Suprapubic skin (tissue), 4 donors: ENCODE measurements around the gene DIMT1. TPM values are rescaled to one million over a fixed set of nuclear protein-coding genes. Genes with fewer than 3 reads are reported as not detected.

Experiments
- DNase-seq, 2 donors: peaks; one replicate each; pipeline ENCODE4 v3.0.0-alpha.2; 2019; ENCODE audit warnings: low spot score in 2 of 2
- H3K27ac ChIP-seq: fragments of 200-600 bp; sonication (generic); one replicate; pipeline ENCODE4 v1.5.1; 2019
- H3K27me3 ChIP-seq: fragments of 200-600 bp; sonication (generic); one replicate; pipeline ENCODE4 v1.5.1; 2019
- H3K36me3 ChIP-seq: fragments of 200-600 bp; sonication (generic); one replicate; pipeline ENCODE4 v1.5.1; 2019
- H3K4me1 ChIP-seq: fragments of 200-600 bp; sonication (generic); one replicate; pipeline ENCODE4 v1.5.1; 2019
- H3K4me3 ChIP-seq: fragments of 200-600 bp; sonication (generic); one replicate; pipeline ENCODE4 v1.5.1; 2019; ENCODE audit warnings: mild to moderate bottlenecking
- H3K9me3 ChIP-seq: fragments of 200-600 bp; sonication (generic); one replicate; pipeline ENCODE4 v1.5.1; 2019
- CTCF ChIP-seq, 2 donors: fragments of 200-600 bp in 1 of 2; fragments of 450-650 bp in 1 of 2; sonication (generic) in 1 of 2; IDR thresholded peaks; one replicate each; pipeline ENCODE4 v1.5.1; 2016 to 2019; ENCODE audit warnings: antibody characterized with exemption in 2 of 2, mild to moderate bottlenecking in 1 of 2, moderate library complexity in 1 of 2
- EP300 ChIP-seq: sonication (generic); formaldehyde crosslinking; IDR thresholded peaks from one replicate; pipeline ENCODE4 v1.6.1; 2017; ENCODE audit warnings: antibody characterized with exemption
- POLR2A ChIP-seq, 2 donors: fragments of 450-650 bp; IDR thresholded peaks; one replicate each; pipeline ENCODE4 v1.6.1; 2017; ENCODE audit warnings: antibody characterized with exemption in 2 of 2, mild to moderate bottlenecking in 2 of 2, moderate library complexity in 2 of 2
- POLR2AphosphoS5 ChIP-seq, 3 donors: sonication (generic); formaldehyde crosslinking; IDR thresholded peaks; one replicate each; pipeline ENCODE4 v1.6.1; 2017; ENCODE audit warnings: antibody characterized with exemption in 3 of 3
- WGBS: methylation state at CpG from one replicate; pipeline ENCODE4 v1.1.5; 2018; 5-methylcytosine and 5-hydroxymethylcytosine counted together
- total RNA-seq, 4 donors: library from RNA; depleted of rRNA; stranded (reverse); fragments of >200 nt; gene quantifications; one replicate each; pipeline ENCODE4 v1.1.0, GENCODE V29; 2016

Gene DIMT1
- total RNA-seq, 4 donors from 2014 or later, result 11.7 to 24.8 (median 19.0) TPM

- H3K9me3 ChIP-seq, result no peaks in the 10 kb centered on the region
- H3K4me3 ChIP-seq, result no peak overlapping the region
- H3K27ac ChIP-seq, result no peak overlapping the region
- peaks cover 58% of the 10 kb centered on the region for H3K36me3 ChIP-seq
- WGBS, result 89% methylated on average over 3 of the region's 3 CpGs
- no peaks in the 10 kb centered on the region for H3K27me3 ChIP-seq
- H3K4me1 ChIP-seq, result no peaks in the 10 kb centered on the region
- DNase-seq, result no peak
- no peak for TF ChIP-seq CTCF (IDR thresholded peaks at IDR 0.05)
- no peak for TF ChIP-seq EP300
- no peak for TF ChIP-seq POLR2A (IDR thresholded peaks at IDR 0.05)
- TF ChIP-seq POLR2AphosphoS5 (IDR thresholded peaks at IDR 0.05), result no peak
These were observed 31.1 kb downstream of the DIMT1 start for GRCh38 chr5:62372600-62372999.

GRCh38 chr5:62371409-62371808, 32.3 kb downstream of the DIMT1 start:
- TF ChIP-seq POLR2AphosphoS5 (IDR thresholded peaks at IDR 0.05) (no peak), EP300 (no peak), CTCF (IDR thresholded peaks at IDR 0.05) (no peak), POLR2A (IDR thresholded peaks at IDR 0.05) (no peak)
- no peak overlapping the region for H3K27ac ChIP-seq
- no peaks in the 10 kb centered on the region for H3K4me1 ChIP-seq
- peaks cover 55% of the 10 kb centered on the region for H3K36me3 ChIP-seq
- H3K9me3 ChIP-seq, result no peaks in the 10 kb centered on the region
- no peak overlapping the region for H3K4me3 ChIP-seq
- H3K27me3 ChIP-seq, result no peaks in the 10 kb centered on the region
- DNase-seq, result no peak

GRCh38 chr5:62369039-62369438, 34.7 kb downstream of the DIMT1 start:
- H3K4me3 ChIP-seq, result no peak overlapping the region
- H3K36me3 ChIP-seq, result peaks cover 56% of the 10 kb centered on the region
- no peaks in the 10 kb centered on the region for H3K27me3 ChIP-seq
- no peaks in the 10 kb centered on the region for H3K4me1 ChIP-seq
- TF ChIP-seq POLR2A (IDR thresholded peaks at IDR 0.05), result no peak
- TF ChIP-seq POLR2AphosphoS5 (IDR thresholded peaks at IDR 0.05), result no peak
- TF ChIP-seq CTCF (IDR thresholded peaks at IDR 0.05), result no peak
- TF ChIP-seq EP300, result no peak
- H3K9me3 ChIP-seq, result no peaks in the 10 kb centered on the region
- no peak for DNase-seq
- no peak overlapping the region for H3K27ac ChIP-seq
- 97% methylated on average over 2 of the region's 2 CpGs for WGBS

GRCh38 chr5:62362701-62363100, 41.0 kb downstream of the DIMT1 start:
- H3K4me3 ChIP-seq, result no peak overlapping the region
- TF ChIP-seq POLR2AphosphoS5 (IDR thresholded peaks at IDR 0.05) (no peak), EP300 (no peak), POLR2A (IDR thresholded peaks at IDR 0.05) (no peak), CTCF (IDR thresholded peaks at IDR 0.05) (no peak)
- H3K36me3 ChIP-seq, result peaks cover 70% of the 10 kb centered on the region
- H3K27ac ChIP-seq, result no peak overlapping the region
- no peaks in the 10 kb centered on the region for H3K9me3 ChIP-seq
- H3K27me3 ChIP-seq, result no peaks in the 10 kb centered on the region
- WGBS, result 100% methylated on average over 3 of the region's 3 CpGs
- H3K4me1 ChIP-seq, result no peaks in the 10 kb centered on the region
- DNase-seq, result no peak

DNA sequence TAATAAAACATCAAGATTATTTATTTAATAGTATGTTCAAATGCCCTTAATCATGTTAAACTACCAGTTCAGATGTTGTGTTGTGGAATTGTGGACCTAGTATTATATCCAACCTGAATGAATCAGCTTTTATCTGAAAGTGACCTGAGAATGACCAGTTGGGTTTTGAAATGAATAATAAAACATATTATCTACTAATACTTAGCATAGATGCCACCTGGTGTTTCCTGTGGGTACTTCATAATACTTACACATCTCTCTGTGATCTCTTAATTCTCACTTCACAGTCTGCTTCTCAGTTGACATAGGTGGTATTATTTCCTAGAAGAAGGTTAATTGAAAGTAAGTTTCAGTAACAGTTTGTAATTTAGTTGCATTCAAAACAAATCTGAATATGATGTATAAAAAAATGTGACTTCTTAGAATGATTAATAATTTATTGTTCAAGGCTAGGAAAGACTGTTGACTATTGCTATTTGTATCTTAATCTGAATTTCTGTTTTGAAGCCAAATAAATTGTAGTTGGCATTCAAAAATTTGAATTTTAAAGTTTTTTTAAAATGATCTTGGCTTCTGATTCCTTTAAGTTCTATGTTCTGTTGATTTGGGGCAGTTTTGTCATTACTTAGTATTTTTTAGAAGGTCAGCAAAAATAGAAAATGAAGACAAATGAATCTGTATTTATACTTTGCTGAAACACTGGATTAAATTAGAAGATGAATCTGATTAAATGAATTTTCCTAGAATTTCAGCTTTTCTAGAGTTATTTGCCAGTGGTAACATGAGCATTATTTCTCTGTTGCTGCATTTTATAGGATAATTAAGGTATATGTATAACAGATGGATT, 49.5 kb downstream of the DIMT1 start:
- TF ChIP-seq POLR2AphosphoS5 (IDR thresholded peaks at IDR 0.05) (no peak), CTCF (IDR thresholded peaks at IDR 0.05) (peak; percentile 44 to 49)
- DNase-seq, result no peak
- no peak overlapping the region for H3K27ac ChIP-seq
- no peaks in the 10 kb centered on the region for H3K9me3 ChIP-seq
- no peaks in the 10 kb centered on the region for H3K27me3 ChIP-seq
- H3K36me3 ChIP-seq, result peaks cover 55% of the 10 kb centered on the region
- no peak overlapping the region for H3K4me3 ChIP-seq
- no peaks in the 10 kb centered on the region for H3K4me1 ChIP-seq
